Neuronal stem cell (in vitro differentiated cells): ENCODE measurements around the gene MMRN1.

Experiments used
- DNase-seq: peaks from one replicate; pipeline ENCODE4 v3.0.0-alpha.2; 2013; ENCODE audit warnings: low spot score
- H2AFZ ChIP-seq: one replicate; pipeline ENCODE4 v1.6.1; 2013; ENCODE audit warnings: mild to moderate bottlenecking, low read length, inconsistent platforms
- H2AK5ac ChIP-seq: 2 replicates; pipeline ENCODE4 v1.6.1; 2013; ENCODE audit warnings: low read depth, mild to moderate bottlenecking, inconsistent platforms, low read length, moderate library complexity, mixed read lengths
- H2BK120ac ChIP-seq: 2 replicates; pipeline ENCODE4 v1.6.1; 2013; ENCODE audit warnings: low read depth, mild to moderate bottlenecking, inconsistent platforms, low read length, moderate library complexity, mixed read lengths
- H2BK12ac ChIP-seq: one replicate; pipeline ENCODE4 v1.6.1; 2013; ENCODE audit warnings: low read length, inconsistent platforms
- H2BK15ac ChIP-seq: 2 replicates; pipeline ENCODE4 v1.6.1; 2013; ENCODE audit warnings: mild to moderate bottlenecking, low read length, inconsistent platforms, mixed read lengths
- H2BK5ac ChIP-seq: one replicate; pipeline ENCODE4 v1.6.1; 2013; ENCODE audit warnings: inconsistent platforms, mild to moderate bottlenecking, low read length, moderate library complexity
- H3K14ac ChIP-seq: one replicate; pipeline ENCODE4 v1.6.1; 2013; ENCODE audit warnings: low read length, inconsistent platforms
- H3K18ac ChIP-seq: 2 replicates; pipeline ENCODE4 v1.6.1; 2013; ENCODE audit warnings: low read length, inconsistent platforms
- H3K23ac ChIP-seq: 2 replicates; pipeline ENCODE4 v1.6.1; 2013; ENCODE audit warnings: low read depth, mild to moderate bottlenecking, mixed read lengths, low read length, inconsistent platforms; ENCODE audit not compliant: poor library complexity
- H3K27ac ChIP-seq: replicated peaks from 3 replicates; pipeline ENCODE4 v1.5.1; 2013; ENCODE audit warnings: low read length, inconsistent platforms
- H3K27me3 ChIP-seq, 3 experiments: 2 replicates each; pipeline ENCODE4 v1.6.1; 2013; ENCODE audit warnings: low read length in 3 of 3, mild to moderate bottlenecking in 2 of 3, inconsistent platforms in 1 of 3, low read depth in 1 of 3, mixed read lengths in 1 of 3, moderate library complexity in 1 of 3; ENCODE audit not compliant: control insufficient read depth in 3 of 3, insufficient read depth in 3 of 3
- H3K36me3 ChIP-seq, 2 donors: replicated peaks in 1 of 2; 2 replicates each; pipeline ENCODE4 v1.6.1; 2013; ENCODE audit warnings: low read length in 2 of 2; ENCODE audit not compliant: control insufficient read depth in 2 of 2, insufficient read depth in 2 of 2
- H3K4ac ChIP-seq: 2 replicates; pipeline ENCODE4 v1.6.1; 2013; ENCODE audit warnings: inconsistent platforms, mild to moderate bottlenecking, low read length, moderate library complexity
- H3K4me1 ChIP-seq, 2 donors: 1 replicate in 1 of 2; 2 replicates in 1 of 2; pipeline ENCODE4 v1.6.1; 2013; ENCODE audit warnings: low read length in 2 of 2, low read depth in 1 of 2; ENCODE audit not compliant: control insufficient read depth in 2 of 2, insufficient read depth in 1 of 2
- H3K4me2 ChIP-seq: one replicate; pipeline ENCODE4 v1.6.1; 2013; ENCODE audit warnings: mild to moderate bottlenecking, low read length, inconsistent platforms; ENCODE audit not compliant: insufficient read depth, poor library complexity, severe bottlenecking
- H3K4me3 ChIP-seq, 2 donors: 2 replicates each; pipeline ENCODE4 v1.5.1; 2013; ENCODE audit warnings: low read length in 2 of 2, mild to moderate bottlenecking in 2 of 2, inconsistent platforms in 1 of 2, moderate library complexity in 1 of 2
- H3K79me1 ChIP-seq: one replicate; pipeline ENCODE4 v1.6.1; 2013; ENCODE audit warnings: low read depth, mild to moderate bottlenecking, inconsistent platforms, low read length, moderate library complexity
- H3K9ac ChIP-seq: one replicate; pipeline ENCODE4 v1.6.1; 2013; ENCODE audit warnings: mild to moderate bottlenecking, low read depth, low read length, inconsistent platforms; ENCODE audit not compliant: poor library complexity
- H3K9me3 ChIP-seq, 2 donors: replicated peaks in 1 of 2; 2 replicates each; pipeline versions ENCODE3 to v1.6.1; 2013; ENCODE audit warnings: low read length in 2 of 2, mild to moderate bottlenecking in 2 of 2, inconsistent platforms in 1 of 2, low read depth in 1 of 2, mixed read lengths in 1 of 2, moderate library complexity in 1 of 2; ENCODE audit not compliant: control insufficient read depth in 2 of 2, insufficient read depth in 1 of 2
- H4K8ac ChIP-seq: one replicate; pipeline ENCODE4 v1.6.1; 2013; ENCODE audit warnings: low read depth, mild to moderate bottlenecking, inconsistent platforms, low read length, moderate library complexity
- H4K91ac ChIP-seq: one replicate; pipeline ENCODE4 v1.6.1; 2013; ENCODE audit warnings: low read length, low read depth, mild to moderate bottlenecking, inconsistent platforms; ENCODE audit not compliant: poor library complexity
- WGBS, 2 donors: extraction: QIAGEN DNeasy Blood & Tissue Kit; methylation state at CpG; one replicate each; pipeline ENCODE4 v1.1.7; 2013; ENCODE audit warnings: missing lambda C conversion rate in 2 of 2, mixed read lengths in 1 of 2; ENCODE audit not compliant: insufficient read length in 2 of 2, insufficient replicate concordance in 1 of 2; ENCODE audit errors: extremely low coverage in 2 of 2; 5-methylcytosine and 5-hydroxymethylcytosine counted together

The MMRN1 gene

DNA sequence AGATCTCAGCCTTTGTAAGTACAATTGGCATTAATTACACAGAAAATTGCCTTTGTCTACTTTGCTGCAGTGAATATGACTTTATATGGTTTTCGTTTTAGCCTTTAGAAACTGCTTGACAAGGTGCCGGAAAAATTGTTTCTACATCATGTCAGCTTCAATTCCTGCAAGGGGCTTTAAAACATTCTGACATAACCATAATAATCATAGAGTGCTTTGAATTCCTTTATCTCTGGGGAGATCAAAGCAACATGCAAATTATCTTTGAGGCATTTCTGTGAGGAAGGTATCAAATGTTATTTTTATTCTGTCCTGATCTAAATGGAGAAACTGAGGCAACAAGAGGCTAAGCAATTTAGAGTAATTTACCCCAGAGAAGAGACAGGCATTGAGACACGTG lies 57.8 kb downstream of the MMRN1 start:
- WGBS, 2 donors: no CpG with 5 or more reads among the region's 3 CpGs
- Histone ChIP-seq H3K4me3 (no peak overlapping the region), H3K9ac (no peak overlapping the region), H2AK5ac (no peak overlapping the region), H3K36me3 (peaks cover 0 to 36% of the 10 kb centered on the region in 2 donors), H3K14ac (no peak overlapping the region), H3K27ac (no peak overlapping the region), H2BK15ac (no peak overlapping the region), H3K79me1 (no peaks in the 10 kb centered on the region), H2AFZ (no peak overlapping the region), H3K4ac (no peak overlapping the region), H3K27me3 (no peaks in the 10 kb centered on the region), H3K4me2 (no peak overlapping the region), H2BK12ac (no peak overlapping the region), H2BK120ac (no peak overlapping the region), H3K18ac (no peak overlapping the region), H3K9me3 (no peaks in the 10 kb centered on the region), H3K4me1 (peaks cover 0 to under 1% of the 10 kb centered on the region in 2 donors), H4K8ac (no peak overlapping the region), H2BK5ac (no peak overlapping the region), H4K91ac (no peak overlapping the region), H3K23ac (no peak overlapping the region)
- DNase-seq: no peak

DNA sequence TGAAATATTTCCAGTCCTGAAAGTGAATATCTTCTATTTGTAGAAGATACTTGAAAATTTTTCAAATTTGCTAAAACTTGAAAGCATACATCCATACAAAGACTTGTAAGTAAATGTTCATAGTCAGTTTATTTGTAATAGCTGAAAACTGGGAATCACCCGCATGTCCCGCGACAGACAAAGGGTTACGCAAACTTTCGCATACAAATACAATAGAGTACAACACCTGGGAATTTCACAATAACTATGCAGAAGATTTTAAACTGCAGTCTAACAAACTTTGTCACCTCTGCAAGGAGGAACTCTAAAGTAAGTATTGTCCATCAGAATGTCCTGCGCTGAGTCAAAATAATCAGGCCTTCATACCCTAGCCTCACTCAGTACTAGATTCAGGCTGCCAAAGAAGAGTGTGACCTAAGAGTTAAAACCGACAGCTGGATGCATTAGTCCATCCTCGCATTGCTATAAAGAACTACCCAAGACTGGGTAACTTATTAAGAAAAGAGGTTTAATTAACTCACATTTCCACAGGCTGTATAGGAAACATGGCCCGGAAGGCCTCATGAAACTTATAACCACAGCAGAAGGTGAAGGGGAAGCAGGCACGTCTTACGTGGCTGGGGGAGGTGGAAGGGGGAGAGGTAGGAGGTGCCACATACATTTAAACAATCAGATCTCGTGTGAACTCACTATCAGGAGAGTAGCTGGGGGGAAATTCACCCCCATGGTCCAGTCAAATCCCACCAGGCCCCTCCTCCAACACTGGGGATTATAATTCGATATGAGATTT lies 60.4 kb downstream of the MMRN1 start:
- Histone ChIP-seq H2BK5ac (no peak overlapping the region), H2BK120ac (no peak overlapping the region), H3K4me1 (peaks cover 0 to 3% of the 10 kb centered on the region in 2 donors), H2BK12ac (no peak overlapping the region), H2BK15ac (no peak overlapping the region), H3K27ac (no peak overlapping the region), H3K4ac (no peak overlapping the region), H3K4me2 (no peak overlapping the region), H3K23ac (no peak overlapping the region), H3K4me3 (no peak overlapping the region), H4K8ac (no peak overlapping the region), H2AFZ (no peak overlapping the region), H3K14ac (no peak overlapping the region), H4K91ac (no peak overlapping the region), H3K79me1 (no peaks in the 10 kb centered on the region), H3K9ac (no peak overlapping the region), H3K9me3 (no peaks in the 10 kb centered on the region), H3K27me3 (no peaks in the 10 kb centered on the region), H3K36me3 (peaks cover 0 to 36% of the 10 kb centered on the region in 2 donors), H2AK5ac (no peak overlapping the region), H3K18ac (no peak overlapping the region)
- no CpG with 5 or more reads among the region's 13 CpGs for WGBS, 2 donors
- DNase-seq: no peak

DNA sequence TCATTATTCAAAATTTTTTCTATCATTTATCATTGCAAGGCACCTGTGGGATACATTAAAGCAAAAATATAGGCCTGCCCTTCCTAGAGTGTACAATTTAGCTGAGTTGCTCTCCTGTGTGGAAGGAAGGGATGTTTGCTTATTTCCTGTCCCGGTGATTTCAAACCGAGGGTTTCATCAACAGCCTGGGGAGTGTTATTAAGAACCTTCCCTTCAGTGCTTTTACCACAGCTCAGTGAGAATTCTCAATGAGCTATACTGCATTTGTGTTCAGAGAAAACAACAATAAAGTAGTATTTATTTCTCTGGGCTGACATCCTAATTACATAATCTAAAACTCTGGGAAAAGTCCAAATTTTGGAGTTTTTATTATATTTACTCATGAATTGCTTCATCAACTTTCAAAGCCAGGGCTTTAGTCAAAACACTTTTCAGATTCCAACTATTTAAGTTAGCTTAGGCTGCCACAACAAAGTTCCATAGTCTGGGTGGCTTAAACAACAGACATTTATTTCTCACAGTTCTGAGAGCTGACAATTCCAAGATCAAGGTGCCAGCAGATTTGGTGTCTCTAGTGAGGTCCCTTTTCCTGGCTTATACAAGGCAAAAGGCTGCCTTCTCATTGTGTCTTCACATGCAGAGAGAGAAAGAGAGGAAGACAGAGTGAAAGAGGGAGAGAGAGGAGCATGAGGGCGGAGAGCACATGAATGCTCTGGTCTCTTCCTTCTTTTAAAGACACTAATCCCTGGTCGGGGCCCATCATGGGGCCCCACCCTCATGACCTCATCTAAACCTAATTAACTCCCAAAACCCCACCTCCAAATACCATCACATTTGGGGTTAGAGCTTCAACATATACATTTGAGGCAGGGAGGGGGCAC lies 62.6 kb downstream of the MMRN1 start:
- H2BK120ac ChIP-seq: no peak overlapping the region
- no peak overlapping the region for H3K9ac ChIP-seq
- WGBS, 2 donors: no CpG with 5 or more reads among the region's 4 CpGs

DNA sequence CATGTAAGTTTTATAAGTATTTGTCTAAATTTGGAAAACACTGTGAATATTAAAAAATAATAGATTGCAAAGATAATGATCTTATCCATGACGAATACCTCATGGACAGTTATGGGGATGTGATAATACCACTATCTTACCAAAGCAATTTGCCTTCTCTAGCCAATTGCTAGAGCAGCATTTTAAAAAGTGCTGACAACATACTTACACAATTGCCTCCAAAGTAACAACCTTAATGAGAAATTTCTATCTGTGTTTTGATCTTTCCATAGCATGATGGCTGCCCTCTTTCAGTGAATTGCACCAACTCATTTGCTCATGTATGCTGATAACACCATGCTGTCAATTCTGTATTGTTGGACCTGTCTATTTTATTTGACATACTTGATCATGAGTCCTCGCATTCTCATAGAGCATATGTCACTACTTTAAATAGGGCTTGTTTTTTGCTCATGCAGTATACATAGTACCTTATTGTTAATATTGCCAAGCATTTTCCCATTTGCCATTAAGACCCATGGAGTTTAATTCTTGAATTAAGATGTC lies 87.2 kb downstream of the MMRN1 start:
- H2BK5ac ChIP-seq: no peak overlapping the region
- H4K8ac ChIP-seq: no peak overlapping the region
- H3K4ac ChIP-seq: no peak overlapping the region
- H2AK5ac ChIP-seq: no peak overlapping the region
- DNase-seq: no peak
- no peak overlapping the region for H2BK15ac ChIP-seq
- no peaks in the 10 kb centered on the region for H3K36me3 ChIP-seq
- no peak overlapping the region for H2AFZ ChIP-seq
- H3K23ac ChIP-seq: no peak overlapping the region
- no peaks in the 10 kb centered on the region for H3K27me3 ChIP-seq
- H3K4me1 ChIP-seq: no peaks in the 10 kb centered on the region
- WGBS, 2 donors: no CpG with 5 or more reads among the region's 2 CpGs
- no peak overlapping the region for H3K9ac ChIP-seq
- no peak overlapping the region for H3K14ac ChIP-seq
- no peak overlapping the region for H2BK12ac ChIP-seq
- H3K4me2 ChIP-seq: no peak overlapping the region
- no peak overlapping the region for H3K4me3 ChIP-seq
- no peak overlapping the region for H3K18ac ChIP-seq
- H4K91ac ChIP-seq: no peak overlapping the region
- no peaks in the 10 kb centered on the region for H3K9me3 ChIP-seq
- no peak overlapping the region for H2BK120ac ChIP-seq
- H3K27ac ChIP-seq: no peak overlapping the region
- H3K79me1 ChIP-seq: no peaks in the 10 kb centered on the region

More for the DNA sequence above, 62.6 kb downstream of the MMRN1 start:
- no peak overlapping the region for H2AFZ ChIP-seq
- no peak overlapping the region for H2BK5ac ChIP-seq
- no peak overlapping the region for H3K4me3 ChIP-seq
- H3K79me1 ChIP-seq: no peaks in the 10 kb centered on the region
- no peak overlapping the region for H3K14ac ChIP-seq
- no peak overlapping the region for H3K4me2 ChIP-seq
- no peak overlapping the region for H2BK12ac ChIP-seq
- DNase-seq: no peak
- no peak overlapping the region for H4K91ac ChIP-seq
- no peak overlapping the region for H4K8ac ChIP-seq
- H2BK15ac ChIP-seq: no peak overlapping the region
- peaks cover 0 to 25% of the 10 kb centered on the region in 2 donors for H3K36me3 ChIP-seq
- peaks cover 0 to 3% of the 10 kb centered on the region in 2 donors for H3K4me1 ChIP-seq
- H3K18ac ChIP-seq: no peak overlapping the region
- H3K4ac ChIP-seq: no peak overlapping the region
- no peak overlapping the region for H3K27ac ChIP-seq
- no peak overlapping the region for H3K23ac ChIP-seq
- H3K9me3 ChIP-seq: no peaks in the 10 kb centered on the region
- no peak overlapping the region for H2AK5ac ChIP-seq
- peaks cover 0 to 1% (median 0%) of the 10 kb centered on the region in 3 experiments for H3K27me3 ChIP-seq
